Thyroid gland (tissue), 4 donors: ENCODE measurements around the gene TGFB3. TPM values are rescaled to one million over a fixed set of nuclear protein-coding genes. Genes with fewer than 3 reads are reported as not detected.
"Not testable (repeated sequence)": the region's sequence is repeated elsewhere in the genome, so short reads cannot be mapped to it uniquely, and the experiment has no call there.

Experiments used
- DNase-seq, 2 donors: peaks; one replicate each; pipeline ENCODE4 v3.0.0-alpha.2; 2019
- H3K27ac ChIP-seq, 3 donors: fragments of 200-600 bp; sonication (generic); 1 replicate in 2 of 3; 2 replicates in 1 of 3; pipeline ENCODE4 v1.5.1; 2016 to 2019; ENCODE audit warnings: mild to moderate bottlenecking in 1 of 3, moderate library complexity in 1 of 3
- H3K27me3 ChIP-seq: fragments of 200-600 bp; sonication (generic); one replicate; pipeline ENCODE4 v1.5.1; 2019
- H3K36me3 ChIP-seq, 2 donors: fragments of 200-600 bp; sonication (generic); one replicate each; pipeline ENCODE4 v1.5.1; 2016 to 2019
- H3K4me1 ChIP-seq, 2 donors: fragments of 200-600 bp; sonication (generic); one replicate each; pipeline ENCODE4 v1.5.1; 2017 to 2019
- H3K4me3 ChIP-seq, 3 donors: fragments of 200-600 bp; sonication (generic); replicated peaks in 1 of 3; 1 replicate in 2 of 3; 2 replicates in 1 of 3; pipeline ENCODE4 v1.5.1; 2016; ENCODE audit warnings: mild to moderate bottlenecking in 1 of 3
- H3K9me3 ChIP-seq: fragments of 200-600 bp; sonication (generic); one replicate; pipeline ENCODE4 v1.5.1; 2017
- CTCF ChIP-seq, 6 experiments: fragments of 200-600 bp in 3 of 6; fragments of 450-650 bp in 3 of 6; sonication (generic) in 3 of 6; IDR thresholded peaks; one replicate each; pipeline ENCODE4 v1.5.1; 2016 to 2019; ENCODE audit warnings: antibody characterized with exemption in 6 of 6, mild to moderate bottlenecking in 2 of 6, inconsistent platforms in 1 of 6, moderate library complexity in 1 of 6
- POLR2A ChIP-seq, 2 donors: fragments of 450-650 bp; IDR thresholded peaks; one replicate each; pipeline ENCODE4 v1.6.1; 2017; ENCODE audit warnings: antibody characterized with exemption in 2 of 2, mild to moderate bottlenecking in 2 of 2, moderate library complexity in 1 of 2
- WGBS, 2 donors: methylation state at CpG; one replicate each; pipeline ENCODE4 v1.1.5; 2017; 5-methylcytosine and 5-hydroxymethylcytosine counted together
- intact Hi-C: fragments of 100-400 bp; cut with DNase I; formaldehyde crosslinking; loops from one replicate; pipeline ENCODE4 v1.15.1; 2023
- total RNA-seq, 4 donors: library from RNA; depleted of rRNA; stranded (reverse); fragments of >200 nt; gene quantifications; one replicate each; pipeline ENCODE4 v1.2.3, GENCODE V29; 2016

The TGFB3 gene
- total RNA-seq, 4 donors from 2014 or later: 8.0 to 14.7 (median 11.3) TPM

- Histone ChIP-seq H3K27me3 (no peaks in the 10 kb centered on the region), H3K4me1 (no peaks in the 10 kb centered on the region), H3K4me3 (no peak overlapping the region), H3K9me3 (no peaks in the 10 kb centered on the region), H3K27ac (no peak overlapping the region), H3K36me3 (no peaks in the 10 kb centered on the region)
- 97% methylated on average over 4 of the region's 4 CpGs for WGBS, 2 donors
- TF ChIP-seq CTCF (IDR thresholded peaks at IDR 0.05) (no peak), POLR2A (IDR thresholded peaks at IDR 0.05) (no peak)
- DNase-seq: no peak
- intact Hi-C loops: no loop called here
Measured at GRCh38 chr14:75926431-75927115, 55.2 kb downstream of the TGFB3 start.

- H3K27me3 ChIP-seq, intact Hi-C loops, H3K9me3 ChIP-seq, DNase-seq, H3K4me1 ChIP-seq, H3K27ac ChIP-seq, H3K36me3 ChIP-seq, H3K4me3 ChIP-seq: not testable (repeated sequence)
- 98 to 100% methylated on average over 4 to 10 of the region's 54 CpGs for WGBS, 2 donors
Measured at GRCh38 chr14:75925141-75925840, 56.5 kb downstream of the TGFB3 start.

- H3K36me3 ChIP-seq, H3K9me3 ChIP-seq, H3K27me3 ChIP-seq, DNase-seq, H3K4me1 ChIP-seq, intact Hi-C loops, H3K4me3 ChIP-seq, H3K27ac ChIP-seq: not testable (repeated sequence)
- 97% methylated on average over 4 of the region's 4 CpGs for WGBS, 2 donors
Measured at GRCh38 chr14:75920421-75920820, 61.4 kb downstream of the TGFB3 start.

GRCh38 chr14:75917946-75918335, 63.9 kb downstream of the TGFB3 start:
- intact Hi-C loops: no loop called here
- Histone ChIP-seq H3K4me3 (no peak overlapping the region), H3K4me1 (no peaks in the 10 kb centered on the region), H3K36me3 (no peaks in the 10 kb centered on the region), H3K27me3 (no peaks in the 10 kb centered on the region), H3K27ac (no peak overlapping the region), H3K9me3 (no peaks in the 10 kb centered on the region)
- 76 to 77% methylated on average over 1 of the region's 1 CpG for WGBS, 2 donors
- no peak for TF ChIP-seq CTCF (IDR thresholded peaks at IDR 0.05)
- no peak for TF ChIP-seq POLR2A (IDR thresholded peaks at IDR 0.05)
- no peak for DNase-seq

- H3K4me1 ChIP-seq: no peaks in the 10 kb centered on the region
- TF ChIP-seq CTCF (IDR thresholded peaks at IDR 0.05): no peak
- no peak for TF ChIP-seq POLR2A (IDR thresholded peaks at IDR 0.05)
- 83 to 87% methylated on average over 10 of the region's 10 CpGs for WGBS, 2 donors
- H3K27ac ChIP-seq: no peak overlapping the region
- intact Hi-C loops: no loop called here
- no peaks in the 10 kb centered on the region for H3K36me3 ChIP-seq
- no peak for DNase-seq
- H3K9me3 ChIP-seq: no peaks in the 10 kb centered on the region
- no peaks in the 10 kb centered on the region for H3K27me3 ChIP-seq
- no peak overlapping the region for H3K4me3 ChIP-seq
Measured at GRCh38 chr14:75917322-75917945, 64.4 kb downstream of the TGFB3 start.

- TF ChIP-seq CTCF (IDR thresholded peaks at IDR 0.05) (no peak), POLR2A (IDR thresholded peaks at IDR 0.05) (no peak)
- Histone ChIP-seq H3K27me3 (no peaks in the 10 kb centered on the region), H3K27ac (no peak overlapping the region), H3K4me1 (no peaks in the 10 kb centered on the region), H3K4me3 (no peak overlapping the region), H3K9me3 (no peaks in the 10 kb centered on the region), H3K36me3 (no peaks in the 10 kb centered on the region)
- no peak for DNase-seq
- WGBS, 2 donors: 95 to 98% methylated on average over 2 of the region's 2 CpGs
- intact Hi-C loops: no loop called here
Measured at GRCh38 chr14:75915045-75915444, 66.8 kb downstream of the TGFB3 start.
